ENCODE measurements around the gene LRP8.

Gene LRP8

GRCh38 chr1:53280496-53280895 is 47.4 kb downstream of the LRP8 start:
- no peak for DNase-seq

- DNase-seq = no peak
Measured at GRCh38 chr1:53279296-53280200, 48.3 kb downstream of the LRP8 start.

- peak; percentile 68 for DNase-seq
Measured at GRCh38 chr1:53278298-53278725, 49.6 kb downstream of the LRP8 start.

GRCh38 chr1:53277326-53277725 is 50.5 kb downstream of the LRP8 start:
- DNase-seq = no peak

GRCh38 chr1:53276902-53277281 is 51.0 kb downstream of the LRP8 start:
- no peak for DNase-seq

- no peak for DNase-seq
Measured at GRCh38 chr1:53276153-53276901, 51.5 kb downstream of the LRP8 start.

GRCh38 chr1:53275566-53275965 is 52.3 kb downstream of the LRP8 start:
- no peak for DNase-seq

- no peak for DNase-seq
Measured at GRCh38 chr1:53274541-53275185, 53.2 kb downstream of the LRP8 start.

- no peak for DNase-seq
Measured at GRCh38 chr1:53274026-53274425, 53.8 kb downstream of the LRP8 start.

- DNase-seq = no peak
Measured at GRCh38 chr1:53273526-53273925, 54.3 kb downstream of the LRP8 start.

GRCh38 chr1:53272349-53272748 is 55.5 kb downstream of the LRP8 start:
- DNase-seq = no peak

- DNase-seq = no peak
Measured at GRCh38 chr1:53271446-53272090, 56.3 kb downstream of the LRP8 start.

- DNase-seq = no peak
Measured at GRCh38 chr1:53270873-53271272, 57.0 kb downstream of the LRP8 start.

- DNase-seq = no peak
Measured at GRCh38 chr1:53270107-53270506, 57.8 kb downstream of the LRP8 start.

- DNase-seq = no peak
Measured at GRCh38 chr1:53267761-53268160, 60.1 kb downstream of the LRP8 start.

GRCh38 chr1:53266038-53266437 is 61.8 kb downstream of the LRP8 start:
- peak; percentile 22 for DNase-seq

- no peak for DNase-seq
Measured at GRCh38 chr1:53265581-53265980, 62.3 kb downstream of the LRP8 start.

- no peak for DNase-seq
Measured at GRCh38 chr1:53264048-53264447, 63.8 kb downstream of the LRP8 start.

- DNase-seq = no peak
Measured at GRCh38 chr1:53262000-53262399, 65.9 kb downstream of the LRP8 start.

- no peak for DNase-seq
Measured at GRCh38 chr1:53260631-53261247, 67.1 kb downstream of the LRP8 start.

- no peak for DNase-seq
Measured at GRCh38 chr1:53259932-53260331, 67.9 kb downstream of the LRP8 start.

GRCh38 chr1:53258216-53258615 is 69.7 kb downstream of the LRP8 start:
- DNase-seq = no peak
